Measurements from ENCODE around the gene INPP5F.

The INPP5F gene

GRCh38 chr10:119725828-119726675 lies at the start of gene INPP5F:
TSS of gene INPP5F (plus strand) at chr10:119726050. CDS start at chr10:119726263, 213 bp downstream.
- DNase-seq: peak; percentile 99

GRCh38 chr10:119677126-119677525 lies 48.7 kb upstream of the INPP5F start:
- no peak for DNase-seq

GRCh38 chr10:119677904-119678755 lies 47.7 kb upstream of the INPP5F start:
- no peak for DNase-seq

- no peak for DNase-seq
Measured at GRCh38 chr10:119679480-119679829, 46.4 kb upstream of the INPP5F start.

- DNase-seq: no peak
Measured at GRCh38 chr10:119680050-119680449, 45.8 kb upstream of the INPP5F start.

GRCh38 chr10:119680650-119681081 lies 45.2 kb upstream of the INPP5F start:
- DNase-seq: no peak

GRCh38 chr10:119686465-119687191 lies 39.2 kb upstream of the INPP5F start:
- DNase-seq: peak; percentile 82

- no peak for DNase-seq
Measured at GRCh38 chr10:119687192-119688032, 38.4 kb upstream of the INPP5F start.

GRCh38 chr10:119688033-119688508 lies 37.8 kb upstream of the INPP5F start:
- no peak for DNase-seq

- no peak for DNase-seq
Measured at GRCh38 chr10:119689016-119689580, 36.8 kb upstream of the INPP5F start.

GRCh38 chr10:119691726-119692125 lies 34.1 kb upstream of the INPP5F start:
- no peak for DNase-seq

- DNase-seq: no peak
Measured at GRCh38 chr10:119693262-119693957, 32.4 kb upstream of the INPP5F start.

- DNase-seq: no peak
Measured at GRCh38 chr10:119694608-119695007, 31.2 kb upstream of the INPP5F start.

GRCh38 chr10:119700321-119700954 lies 25.4 kb upstream of the INPP5F start:
- DNase-seq: no peak

GRCh38 chr10:119701861-119702260 lies 24.0 kb upstream of the INPP5F start:
- no peak for DNase-seq

GRCh38 chr10:119702583-119702982 lies 23.3 kb upstream of the INPP5F start:
- no peak for DNase-seq

- no peak for DNase-seq
Measured at GRCh38 chr10:119703903-119704508, 21.8 kb upstream of the INPP5F start.

GRCh38 chr10:119705434-119705831 lies 20.4 kb upstream of the INPP5F start:
- DNase-seq: no peak

- DNase-seq: no peak
Measured at GRCh38 chr10:119706521-119707278, 19.1 kb upstream of the INPP5F start.
